Stimulated activated CD8-positive, alpha-beta memory T cell treated with anti-CD3 and anti-CD28 coated beads, Interleukin-7, amount 100 ng/mL, for 24 hours (primary cell): Measurements from ENCODE around the gene SLC24A1.
A peak's percentile ranks its signal among the peaks of the same experiment; 100 is the strongest.
"Not testable (repeated sequence)": the region's sequence is repeated elsewhere in the genome, so short reads cannot be mapped to it uniquely, and the experiment has no call there.

Source experiments
- DNase-seq: peaks from one replicate; pipeline ENCODE4 v3.0.0-alpha.2; 2020; ENCODE audit warnings: low read depth

The SLC24A1 gene

DNA sequence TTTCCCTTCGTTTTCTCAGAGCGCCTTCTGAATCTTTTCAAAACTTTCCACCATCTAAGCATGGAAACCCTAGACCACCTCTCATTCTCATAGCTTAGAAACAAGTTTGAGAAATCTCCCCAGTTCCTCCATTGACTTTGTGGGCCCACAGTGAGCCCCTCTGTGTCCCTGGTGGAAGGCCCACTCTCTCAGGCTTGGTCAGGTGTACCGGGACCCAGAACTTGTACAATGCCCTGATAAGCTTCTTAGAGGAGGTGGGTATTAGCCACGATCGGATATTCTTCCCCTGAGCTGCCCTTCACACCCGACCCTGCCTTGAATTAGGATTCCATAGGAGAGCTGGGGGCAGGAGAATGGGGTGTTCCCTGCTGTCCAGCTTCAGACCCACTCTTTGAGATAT, at the start of gene SLC24A1:
TSS of gene SLC24A1 (plus strand) at position 301 of the 400 bp plus-strand sequence. CDS start 2,143 bp downstream, outside the sequence.
- DNase-seq = no peak

DNA sequence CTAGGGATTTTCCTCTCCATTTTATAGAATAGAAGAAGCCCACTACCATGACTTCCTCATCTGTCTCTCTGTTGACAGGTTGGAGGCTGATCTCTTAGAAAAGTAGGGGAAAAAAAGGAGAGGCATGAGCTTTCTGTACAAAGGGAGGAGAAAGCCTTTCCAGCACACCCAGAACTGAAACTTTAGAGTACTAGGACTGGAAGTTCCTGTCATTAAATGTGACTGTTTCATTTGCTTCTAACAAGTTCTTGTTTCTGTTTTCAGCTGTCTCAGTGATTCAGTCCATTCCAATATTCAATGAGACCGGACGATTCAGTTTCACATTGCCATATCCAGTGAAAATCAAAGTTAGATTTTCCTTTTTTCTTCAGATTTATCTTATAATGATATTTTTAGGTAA, 49.8 kb upstream of the SLC24A1 start:
- no peak for DNase-seq

DNA sequence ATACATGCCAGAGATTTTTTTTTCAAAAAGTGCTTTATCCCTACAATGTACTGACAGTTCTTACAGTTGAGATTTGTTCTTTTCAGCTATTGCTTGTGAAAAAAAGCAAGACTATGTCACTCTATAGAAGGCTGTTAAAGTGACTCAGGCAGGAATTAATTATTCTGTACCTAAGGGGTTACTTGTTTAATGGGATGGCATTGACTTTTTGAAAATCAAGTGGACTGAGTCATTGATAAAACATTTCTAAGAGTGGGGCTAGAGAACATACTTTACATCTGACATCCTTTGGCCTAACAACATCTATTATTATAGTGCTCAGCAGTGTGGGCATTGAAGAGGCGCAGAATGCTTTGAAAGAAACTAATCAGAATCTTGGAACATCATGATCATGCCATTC, 45.1 kb upstream of the SLC24A1 start:
- no peak for DNase-seq

DNA sequence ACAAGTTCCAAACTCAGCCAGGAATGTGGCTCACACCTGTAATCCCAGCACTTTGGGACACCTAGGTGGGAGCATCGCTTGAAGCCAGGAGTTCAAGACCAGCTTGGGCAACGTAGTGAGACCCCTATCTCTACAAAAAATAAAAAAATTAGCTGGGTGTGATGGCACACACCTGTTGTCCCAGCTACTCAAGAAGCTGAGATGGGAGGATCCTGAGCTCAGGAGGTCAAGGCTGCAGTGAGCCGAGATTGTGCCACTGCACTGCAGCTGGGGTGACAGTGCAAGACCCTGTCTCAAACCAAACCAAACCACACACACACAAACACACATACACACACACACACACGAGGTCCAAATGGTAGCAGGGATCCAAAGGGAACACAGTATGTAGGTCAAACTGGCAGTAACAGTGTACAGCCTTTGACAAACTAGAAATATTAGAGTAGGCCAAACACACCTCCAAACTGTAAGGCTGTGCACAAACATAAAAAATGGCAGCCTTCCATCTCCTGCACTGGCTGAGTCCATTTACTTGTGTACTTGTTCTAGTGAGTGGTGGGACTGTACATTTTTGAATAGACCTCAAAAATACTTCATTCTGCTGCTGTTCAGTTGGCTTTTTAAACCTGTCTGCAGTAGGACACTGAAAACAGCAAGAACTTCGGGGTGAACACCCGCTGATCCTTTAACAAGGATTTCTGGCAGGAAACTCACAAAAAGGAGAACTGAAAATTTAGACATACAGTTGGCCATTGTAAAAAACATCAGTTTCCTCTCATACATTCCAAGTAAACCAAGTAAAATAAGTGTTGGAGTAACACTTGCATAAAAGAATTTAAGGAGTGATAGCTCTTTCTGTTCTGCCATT, 44.4 kb upstream of the SLC24A1 start:
- DNase-seq = no peak

DNA sequence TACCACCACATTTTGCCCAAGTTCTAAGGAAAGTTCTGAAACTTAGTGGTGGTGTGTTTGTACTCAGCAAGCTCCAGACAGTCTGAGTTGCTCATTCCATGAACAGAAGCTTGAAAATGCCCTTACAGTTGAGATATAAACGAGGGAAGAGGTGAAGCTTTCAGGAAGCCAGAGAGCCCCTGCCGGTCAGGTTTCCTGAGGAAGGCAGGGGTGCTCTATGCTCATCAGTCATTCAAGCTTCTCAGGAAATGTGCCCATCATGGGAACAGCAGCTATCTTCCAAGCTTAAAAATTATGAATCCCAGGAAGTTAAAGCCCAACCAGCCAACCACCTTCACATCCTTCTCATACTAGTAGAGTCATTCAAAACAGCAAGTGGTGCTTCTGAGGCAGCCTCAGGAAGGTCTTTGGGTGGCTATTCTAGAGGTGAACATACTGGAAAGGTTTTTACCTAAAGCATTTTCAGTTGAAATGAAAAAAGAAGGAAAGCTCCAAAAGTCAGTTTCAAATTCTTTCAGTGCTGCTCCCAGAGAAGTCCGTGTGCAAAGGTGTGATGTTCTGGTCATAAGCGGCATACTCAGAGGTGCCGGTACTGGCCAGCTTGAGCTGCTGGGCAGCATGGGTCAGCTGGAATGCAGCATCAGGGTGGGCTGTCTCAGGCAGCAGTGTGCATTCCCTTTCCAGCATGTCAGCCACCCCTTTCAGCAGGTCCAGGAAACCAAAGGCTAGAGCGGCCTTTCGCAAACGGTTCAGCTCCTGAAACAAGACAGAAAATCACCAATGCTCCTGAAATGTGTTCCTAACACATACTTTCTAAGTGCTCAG, 42.6 kb upstream of the SLC24A1 start:
- no peak for DNase-seq

DNA sequence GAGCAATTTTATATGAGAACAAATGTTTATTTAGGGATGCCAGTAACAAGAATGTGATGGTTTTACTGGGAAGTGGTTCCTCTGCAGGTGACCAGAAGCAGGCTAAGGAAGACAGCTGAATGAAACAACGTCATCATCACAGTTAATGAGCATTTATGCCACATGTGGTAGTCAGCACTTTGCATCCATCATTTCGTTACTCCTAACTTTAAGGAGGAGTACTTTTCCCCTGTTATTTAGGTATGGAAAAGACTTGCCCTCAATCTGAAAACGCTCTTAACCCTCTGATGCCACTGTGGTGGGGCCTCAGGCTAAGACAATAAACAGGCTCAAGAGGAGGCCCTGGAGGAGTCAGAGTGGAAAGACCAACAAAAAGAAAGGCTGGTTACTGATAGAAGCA, 42.0 kb upstream of the SLC24A1 start:
- no peak for DNase-seq

DNA sequence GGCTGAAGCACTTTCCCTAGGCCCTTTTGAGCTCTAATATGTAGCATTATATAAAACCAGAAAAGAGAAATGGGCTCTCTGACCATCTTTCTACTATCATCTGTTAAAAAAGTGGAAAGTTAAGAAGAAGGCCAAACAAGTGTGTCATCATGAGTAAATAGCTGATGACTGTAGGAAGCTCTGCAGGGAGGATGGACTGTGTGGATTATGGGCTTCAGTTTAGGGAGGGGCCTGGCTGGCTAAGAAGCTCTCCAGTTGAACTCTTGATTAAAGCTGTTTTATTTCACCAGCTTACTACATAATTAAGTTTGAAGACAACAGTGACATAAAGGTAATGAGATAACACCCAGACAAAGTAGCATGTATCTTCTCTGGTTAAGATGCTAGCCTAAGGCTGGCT, 41.5 kb upstream of the SLC24A1 start:
- no peak for DNase-seq

DNA sequence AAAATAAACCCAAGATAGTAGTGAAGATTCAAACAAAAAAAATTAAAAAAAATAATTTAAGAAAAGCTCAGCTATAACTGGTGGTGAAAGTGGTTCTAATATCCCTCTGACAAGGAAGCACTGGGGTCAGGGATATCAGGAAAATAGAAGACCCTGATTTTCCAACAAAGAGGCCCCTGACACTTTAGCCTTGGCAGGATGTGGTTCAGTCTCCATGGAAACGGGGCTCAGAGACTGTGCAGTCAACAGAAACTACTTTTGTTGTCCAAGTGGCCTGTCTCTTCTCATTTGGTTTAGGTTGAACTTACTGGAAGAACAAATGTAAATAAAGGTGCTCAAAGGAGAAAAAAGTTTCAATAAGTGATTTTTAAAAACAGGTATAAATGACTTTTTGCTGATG, 38.0 kb upstream of the SLC24A1 start:
- peak; percentile 10 for DNase-seq

DNA sequence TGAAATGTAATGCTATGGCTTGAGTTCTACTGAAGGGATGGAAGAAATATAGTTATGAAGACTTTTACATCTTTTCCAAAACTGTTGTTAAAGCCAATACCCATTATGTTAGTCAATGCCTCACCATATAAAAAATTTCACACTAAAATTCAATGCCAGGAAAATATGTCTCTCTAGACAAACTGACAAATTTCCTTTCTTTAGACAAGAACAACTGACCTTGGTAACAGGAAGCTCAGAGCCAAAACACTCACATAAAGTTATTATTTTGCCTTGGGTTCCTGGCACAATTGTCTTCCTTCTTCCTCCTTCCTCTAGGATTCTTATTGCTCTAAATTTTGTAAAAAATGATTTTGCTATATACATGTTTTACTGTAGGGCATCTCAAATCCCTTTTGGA, 37.5 kb upstream of the SLC24A1 start:
- DNase-seq = no peak

DNA sequence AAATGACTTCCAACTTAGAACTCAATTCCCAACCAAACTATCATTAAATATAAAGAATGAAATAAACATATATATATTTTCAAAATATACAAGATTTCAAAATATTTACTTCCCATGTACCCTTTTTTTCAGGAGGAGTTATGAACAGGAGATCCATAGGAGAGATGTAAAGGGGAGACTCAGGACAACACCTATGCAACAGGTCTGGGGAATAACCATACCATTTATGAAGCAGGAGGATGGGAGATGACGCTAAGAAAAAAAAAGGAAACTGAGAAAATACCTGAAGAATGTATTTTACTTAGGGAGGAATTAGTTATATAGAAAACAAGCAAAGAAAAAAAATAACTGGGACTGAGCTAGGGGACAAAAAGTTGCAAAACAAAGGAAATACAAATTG, 34.6 kb upstream of the SLC24A1 start:
- DNase-seq = no peak

DNA sequence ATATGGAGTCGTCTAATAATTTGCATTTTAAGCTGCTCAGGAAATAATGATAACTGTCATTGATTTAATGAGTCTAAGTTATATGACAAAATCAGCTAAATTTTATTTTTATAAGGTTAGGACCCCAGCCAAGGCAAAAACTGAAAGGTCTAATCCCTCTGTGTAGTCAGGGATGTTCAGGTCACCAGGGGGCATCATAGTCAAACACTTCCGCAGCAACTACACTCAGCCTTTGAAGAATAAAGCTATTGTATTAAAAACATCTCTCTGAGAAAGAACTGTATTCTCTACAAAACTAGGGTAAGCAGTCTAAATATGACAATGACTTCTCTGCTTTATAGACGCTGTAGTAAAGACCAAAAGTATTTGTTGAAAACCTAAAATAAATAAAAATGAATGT, 25.8 kb upstream of the SLC24A1 start:
- DNase-seq = no peak

DNA sequence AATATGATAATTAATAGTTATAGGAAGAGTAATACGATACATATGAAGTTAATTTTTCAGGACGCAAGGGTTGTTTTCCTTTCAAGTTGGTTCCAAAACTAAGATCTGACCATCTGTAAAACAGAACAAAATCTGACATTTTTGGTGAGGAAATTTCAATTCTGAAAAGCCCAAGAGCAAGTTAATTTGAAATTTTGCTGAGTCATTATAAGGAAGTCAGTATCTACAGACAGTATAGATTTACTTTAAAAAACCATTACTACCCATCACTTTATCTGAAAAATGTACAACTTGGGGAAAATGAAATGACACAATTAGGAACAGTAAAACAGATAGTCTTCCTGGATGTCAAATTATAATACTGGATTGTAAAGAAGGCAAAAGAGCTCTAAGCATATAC, 23.3 kb upstream of the SLC24A1 start:
- DNase-seq = no peak

DNA sequence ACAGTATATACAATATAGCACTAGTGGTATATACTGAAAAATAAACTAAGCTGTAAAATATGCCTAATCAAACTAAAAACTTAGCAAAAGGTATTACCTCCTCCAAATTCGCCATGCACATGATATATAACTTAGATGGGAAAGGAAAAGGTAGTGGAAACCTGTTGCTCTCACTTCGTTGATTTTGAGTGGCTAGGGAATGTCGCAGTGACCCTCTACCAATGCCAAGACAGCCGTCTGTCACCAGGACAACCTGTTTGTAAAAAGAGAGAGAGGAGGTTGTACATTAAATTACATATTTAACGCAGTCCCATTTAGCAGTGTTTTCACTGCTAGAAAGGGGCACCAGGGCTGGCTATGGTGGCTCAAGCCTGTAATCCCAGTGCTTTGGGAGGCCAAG, 22.1 kb upstream of the SLC24A1 start:
- DNase-seq = no peak

DNA sequence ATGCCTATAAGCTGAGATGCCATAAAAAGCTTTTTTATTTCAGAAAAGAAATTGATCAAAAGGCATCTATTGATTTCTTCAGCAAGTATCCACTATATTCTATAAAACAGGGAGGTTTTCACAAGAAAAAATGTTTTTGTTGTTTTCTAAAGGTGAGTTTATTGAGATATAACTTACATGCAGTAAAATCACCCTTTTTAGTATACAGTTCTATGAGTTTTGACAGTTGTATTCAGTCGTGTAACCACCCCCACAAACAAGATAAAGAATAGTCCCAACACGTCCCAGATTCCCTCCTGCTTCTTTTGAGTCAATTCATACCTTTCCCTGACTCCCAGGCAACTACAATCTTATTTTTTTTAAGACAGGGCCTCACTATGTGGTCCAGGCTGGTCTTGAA, 18.6 kb upstream of the SLC24A1 start:
- no peak for DNase-seq

DNA sequence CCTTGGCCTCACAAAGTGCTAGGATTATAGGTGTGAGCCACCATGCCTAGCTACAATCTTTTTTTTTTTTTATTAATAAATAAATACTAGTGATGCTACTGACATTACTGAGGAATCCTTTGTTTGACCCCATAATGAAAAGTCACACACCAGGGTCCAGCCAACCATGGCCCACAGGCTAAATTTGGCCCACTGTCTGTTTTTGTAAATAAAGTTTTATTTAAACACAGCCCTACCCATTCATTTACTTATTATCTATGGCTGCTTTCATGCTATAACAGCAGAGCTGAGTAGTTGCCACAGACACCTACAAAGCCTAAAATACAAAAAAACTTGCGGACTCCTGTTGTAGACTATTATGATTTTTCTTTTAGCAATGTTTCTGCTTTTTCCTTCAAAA, 18.2 kb upstream of the SLC24A1 start:
- DNase-seq = no peak

DNA sequence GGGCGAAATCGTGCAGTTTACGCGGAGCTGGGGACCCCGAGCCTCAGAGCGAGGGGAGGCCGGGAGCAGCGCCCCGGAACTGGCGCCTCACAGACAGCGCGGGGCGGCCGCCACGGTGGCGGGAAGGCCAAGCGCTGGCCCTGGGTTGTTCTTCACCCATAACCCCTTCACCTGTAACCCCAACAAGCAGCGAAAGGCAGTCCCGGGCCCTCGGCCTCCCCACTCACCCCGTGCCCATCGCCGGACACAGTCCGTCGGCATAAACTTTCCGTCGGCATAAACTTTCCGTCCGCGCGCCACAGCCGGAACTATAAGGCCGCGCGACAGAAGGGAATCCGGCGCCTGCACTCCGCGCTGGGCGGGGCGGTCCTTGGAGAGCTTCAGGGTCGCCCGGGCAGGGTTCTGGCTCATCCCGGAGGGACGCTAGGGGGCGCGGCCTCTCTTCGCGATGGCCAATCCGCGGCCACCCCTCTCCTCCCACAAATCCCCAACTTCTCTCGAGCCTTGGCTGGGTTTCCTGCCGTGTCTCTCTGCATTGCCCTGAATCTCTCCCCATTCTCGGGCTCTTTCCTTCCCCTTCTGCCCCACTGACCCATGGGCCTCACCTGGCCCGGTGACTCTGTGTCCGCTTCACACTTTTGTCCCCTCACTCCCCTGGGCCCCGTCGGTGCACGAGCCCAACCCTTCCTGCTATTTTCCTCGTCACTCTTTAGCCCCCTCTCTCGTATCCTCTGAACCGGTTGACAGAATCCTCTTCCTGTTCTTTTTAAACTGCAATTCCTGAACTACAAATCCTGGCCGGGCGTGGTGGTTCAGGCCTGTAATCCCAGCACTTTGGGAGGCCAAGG, 10.6 kb upstream of the SLC24A1 start, which contains the start of gene INTS14:
TSS of gene INTS14 (minus strand) at position 261 of the 848 bp plus-strand sequence. CDS start 3,751 bp downstream, outside the sequence.
- DNase-seq = peak; percentile 95

DNA sequence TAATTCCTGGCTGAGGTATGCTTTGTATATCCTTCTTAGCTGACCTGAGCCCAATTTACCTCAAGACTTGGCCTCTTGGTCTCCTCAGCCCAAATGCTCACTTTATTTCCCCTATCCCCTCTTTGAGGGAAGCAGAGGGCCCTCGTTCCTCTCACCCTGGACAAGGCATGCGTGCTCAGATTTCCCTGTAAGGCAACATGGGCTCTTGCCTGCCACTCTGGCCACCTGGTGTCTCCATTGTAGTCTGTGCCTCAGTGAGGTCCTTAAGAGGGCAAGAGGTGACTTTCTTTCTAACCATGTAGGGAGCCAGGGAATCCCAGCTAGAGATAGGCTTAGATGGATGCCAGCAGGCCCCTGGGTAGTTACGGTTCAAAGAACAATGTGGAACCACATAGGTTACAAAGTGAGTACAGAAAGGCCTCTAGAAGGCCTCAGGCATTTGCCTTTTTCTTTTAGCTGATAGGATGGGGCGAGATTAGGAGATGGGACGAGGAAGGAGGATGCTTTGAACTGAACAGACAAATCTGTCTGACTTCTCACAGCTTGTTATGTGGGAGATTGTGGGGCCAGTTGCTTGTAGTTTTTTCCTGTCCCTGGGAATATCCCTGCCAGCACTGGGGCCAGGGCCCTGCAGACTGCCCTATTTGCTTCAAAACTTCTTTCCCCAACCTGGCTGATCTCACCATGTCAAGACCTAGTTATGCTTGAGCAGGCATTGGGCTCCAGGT, 9.7 kb upstream of the SLC24A1 start:
- no peak for DNase-seq

DNA sequence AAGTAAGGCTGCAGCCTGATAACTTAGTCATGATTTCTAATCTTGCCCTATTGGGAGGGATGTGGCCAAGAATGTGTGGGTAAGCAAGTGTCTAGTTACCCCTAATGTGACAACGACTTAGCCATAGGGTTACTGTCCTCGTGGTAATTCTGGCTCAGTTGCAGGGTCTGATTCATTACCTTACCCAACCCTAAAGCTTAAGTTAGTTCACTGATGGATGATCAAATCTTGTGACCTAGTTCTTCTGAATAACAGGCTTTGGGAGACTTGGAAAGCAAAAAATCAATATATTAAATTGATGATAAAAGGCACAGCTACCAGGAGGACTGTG, 9.2 kb upstream of the SLC24A1 start:
- no peak for DNase-seq

DNA sequence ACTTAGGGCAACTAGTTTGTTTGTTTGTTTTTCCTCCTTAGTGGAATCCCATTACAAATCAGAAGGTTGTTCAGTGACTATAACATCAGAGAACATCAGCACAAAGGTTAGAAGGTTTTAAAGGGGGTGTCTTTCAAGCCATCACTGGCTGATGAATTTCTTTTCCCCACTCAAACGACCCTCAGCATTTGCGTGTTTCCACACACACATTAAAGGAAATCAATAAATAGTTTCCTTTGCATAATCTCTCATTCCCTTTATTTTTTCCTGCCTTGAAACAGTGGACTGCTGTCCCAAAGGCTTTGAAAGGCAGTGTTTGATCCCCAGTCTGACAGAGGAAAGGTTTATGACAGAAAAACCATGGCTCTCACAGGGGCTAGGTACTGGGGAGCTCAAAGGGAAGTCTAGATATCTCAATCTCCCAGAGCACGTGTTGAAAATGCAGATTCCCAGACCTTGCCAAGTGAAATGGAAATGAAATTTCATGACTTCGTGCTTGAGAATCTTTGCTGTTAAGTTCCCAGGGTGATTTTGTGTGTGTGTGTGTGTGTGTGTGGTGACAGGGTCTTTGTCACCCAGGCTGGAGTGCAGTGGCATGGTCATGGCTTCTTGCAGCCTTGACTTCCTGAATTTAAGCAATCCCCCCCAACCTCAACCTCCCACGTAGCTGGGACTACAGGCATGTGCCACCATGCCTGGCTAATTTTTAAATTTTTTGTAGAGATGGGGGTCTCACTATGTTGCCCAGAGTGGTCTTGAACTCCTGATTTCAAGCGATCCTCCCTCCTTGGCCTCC, 8.6 kb upstream of the SLC24A1 start:
- DNase-seq = no peak

DNA sequence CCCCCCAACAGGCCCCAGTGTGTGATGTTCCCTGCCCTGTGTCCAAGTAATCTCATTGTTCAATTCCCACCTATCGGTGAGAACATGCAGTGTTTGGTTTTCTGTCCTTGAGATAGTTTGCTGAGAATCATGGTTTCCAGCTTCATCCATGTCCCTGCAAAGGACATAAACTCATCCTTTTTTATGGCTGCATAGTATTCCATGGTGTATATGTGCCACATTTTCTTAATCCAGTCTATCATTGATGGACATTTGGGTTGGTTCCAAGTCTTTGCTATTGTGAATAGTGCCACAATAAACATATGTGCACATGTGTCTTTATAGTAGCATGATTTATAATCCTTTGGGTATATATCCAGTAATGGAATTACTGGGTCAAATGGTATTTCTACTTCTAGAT, 5.9 kb upstream of the SLC24A1 start:
- DNase-seq = not testable (repeated sequence)
